ENCODE results near the gene CTSS. TPM values are rescaled to one million over a fixed set of nuclear protein-coding genes. Genes with fewer than 3 reads are reported as not detected.

The CTSS gene
- total RNA-seq, 1 experiment from 2014 or later: not detected

DNA sequence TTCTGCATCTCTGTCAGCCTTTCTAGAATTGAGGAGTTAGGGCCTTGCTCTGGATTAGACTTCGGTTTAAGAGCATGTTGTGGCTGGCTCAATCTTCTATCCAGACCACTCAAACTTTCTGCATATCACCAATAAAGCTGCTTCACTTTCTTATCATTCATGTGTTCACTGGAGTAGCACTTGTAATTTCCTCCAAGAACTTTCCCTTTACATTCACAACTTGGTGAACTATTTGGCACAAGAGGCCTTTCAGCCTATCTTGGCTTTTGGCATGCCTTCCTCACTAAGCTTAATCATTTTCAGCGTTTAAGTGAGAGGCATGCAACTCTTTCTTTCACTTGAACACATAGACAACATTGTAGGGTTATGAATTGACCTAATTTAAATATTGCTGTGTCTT lies 41.2 kb downstream of the CTSS start:
- H3K9me3 ChIP-seq (ENCODE audit: low read length): no peaks in the 10 kb centered on the region
- no peak overlapping the region for H3K27ac ChIP-seq (ENCODE audit: low read length)
- H3K9me2 ChIP-seq (replicated peaks; ENCODE audit: low read length): no peaks in the 10 kb centered on the region
- no peaks in the 10 kb centered on the region for H3K36me3 ChIP-seq (ENCODE audit: low read depth, low read length)
- TF ChIP-seq EZH2phosphoT487 (IDR thresholded peaks at IDR 0.05; ENCODE audit: borderline replicate concordance, low read length): no peak
- TF ChIP-seq, protein P1, sequence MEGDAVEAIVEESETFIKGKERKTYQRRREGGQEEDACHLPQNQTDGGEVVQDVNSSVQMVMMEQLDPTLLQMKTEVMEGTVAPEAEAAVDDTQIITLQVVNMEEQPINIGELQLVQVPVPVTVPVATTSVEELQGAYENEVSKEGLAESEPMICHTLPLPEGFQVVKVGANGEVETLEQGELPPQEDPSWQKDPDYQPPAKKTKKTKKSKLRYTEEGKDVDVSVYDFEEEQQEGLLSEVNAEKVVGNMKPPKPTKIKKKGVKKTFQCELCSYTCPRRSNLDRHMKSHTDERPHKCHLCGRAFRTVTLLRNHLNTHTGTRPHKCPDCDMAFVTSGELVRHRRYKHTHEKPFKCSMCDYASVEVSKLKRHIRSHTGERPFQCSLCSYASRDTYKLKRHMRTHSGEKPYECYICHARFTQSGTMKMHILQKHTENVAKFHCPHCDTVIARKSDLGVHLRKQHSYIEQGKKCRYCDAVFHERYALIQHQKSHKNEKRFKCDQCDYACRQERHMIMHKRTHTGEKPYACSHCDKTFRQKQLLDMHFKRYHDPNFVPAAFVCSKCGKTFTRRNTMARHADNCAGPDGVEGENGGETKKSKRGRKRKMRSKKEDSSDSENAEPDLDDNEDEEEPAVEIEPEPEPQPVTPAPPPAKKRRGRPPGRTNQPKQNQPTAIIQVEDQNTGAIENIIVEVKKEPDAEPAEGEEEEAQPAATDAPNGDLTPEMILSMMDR (conservative IDR thresholded peaks at IDR 0.05; ENCODE audit: low read depth, low read length): no peak
- TF ChIP-seq EZH2 (IDR thresholded peaks at IDR 0.05; ENCODE audit: low read length, unreplicated experiment): no peak
- no peak for DNase-seq
- H4K20me1 ChIP-seq (ENCODE audit: low read length): no peaks in the 10 kb centered on the region
- ChIA-PET POLR2A (ENCODE audit: unreplicated experiment) (no interaction called here), CTCF (interaction anchor here (0.6 kb wide), 1 partner anchor 42 kb away, joined by 4 read pairs; no protein-coding TSS in a partner anchor)
- H2AFZ ChIP-seq (ENCODE audit: low read length): no peak overlapping the region
- H3K4me2 ChIP-seq (ENCODE audit: low read length): no peak overlapping the region
- no peak overlapping the region for H3K4me3 ChIP-seq (ENCODE audit: low read length)
- no peak for ATAC-seq
- BruUV-seq (replicated peaks): no TSS peak
- H3K27me3 ChIP-seq (ENCODE audit: low read length): no peaks in the 10 kb centered on the region
- no peak overlapping the region for H3K9ac ChIP-seq (ENCODE audit: low read length)
- H3F3A ChIP-seq (ENCODE audit: low read length, unreplicated experiment): no peaks in the 10 kb centered on the region
- intact Hi-C loops (cut with micrococcal nuclease): no loop called here
- H3K79me2 ChIP-seq (ENCODE audit: low read length): no peaks in the 10 kb centered on the region
- H3K4me1 ChIP-seq (ENCODE audit: insufficient read depth, low read length): no peaks in the 10 kb centered on the region

DNA sequence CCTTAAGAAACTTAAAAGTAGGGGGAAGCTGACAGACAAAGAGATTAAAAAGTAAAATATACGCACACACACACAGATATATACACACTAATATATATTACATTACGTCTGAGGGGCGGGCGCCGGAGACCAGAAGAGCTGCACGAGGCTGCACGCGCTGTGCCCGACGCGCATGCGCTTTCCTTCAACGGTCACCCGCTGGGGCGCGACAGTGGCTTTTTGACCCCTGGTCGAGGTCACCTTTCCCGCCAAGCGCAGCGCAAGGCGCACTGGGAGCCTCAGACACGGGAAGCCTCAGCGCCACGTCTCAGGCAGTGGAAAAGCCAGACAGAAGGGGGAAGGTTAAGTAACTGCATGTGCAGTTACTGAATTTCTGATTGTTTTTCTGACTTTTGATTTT lies 44.9 kb downstream of the CTSS start, which contains the start of gene HORMAD1:
HORMAD1 (minus strand) TSS at position 193 of the 400 bp plus-strand sequence. CDS start 1,390 bp downstream, outside the sequence.
- H3K9me2 ChIP-seq (replicated peaks; ENCODE audit: low read length): no peaks in the 10 kb centered on the region
- no peak within 1 kb of the TSS for H3K9ac ChIP-seq (ENCODE audit: low read length)
- no TSS peak for BruUV-seq (replicated peaks)
- H3K4me3 ChIP-seq (ENCODE audit: low read length): no peak within 1 kb of the TSS
- ChIA-PET CTCF (no interaction called here), POLR2A (ENCODE audit: unreplicated experiment) (interaction anchor here (0.6 kb wide), 1 partner anchor 28 kb away, joined by 3 read pairs; no protein-coding TSS in a partner anchor)
- H3K27me3 ChIP-seq (ENCODE audit: low read length): no peaks in the 10 kb centered on the region
- TF ChIP-seq EZH2 (IDR thresholded peaks at IDR 0.05; ENCODE audit: low read length, unreplicated experiment) (no peak), EZH2phosphoT487 (IDR thresholded peaks at IDR 0.05; ENCODE audit: borderline replicate concordance, low read length) (no peak)
- ATAC-seq (no peak), DNase-seq (no peak)
- no peaks in the 10 kb centered on the region for H3K4me1 ChIP-seq (ENCODE audit: insufficient read depth, low read length)
- H3K27ac ChIP-seq (ENCODE audit: low read length): no peak within 1 kb of the TSS
- no peaks in the 10 kb centered on the region for H3K36me3 ChIP-seq (ENCODE audit: low read depth, low read length)
- H2AFZ ChIP-seq (ENCODE audit: low read length): no peak within 1 kb of the TSS
- no peaks in the 10 kb centered on the region for H4K20me1 ChIP-seq (ENCODE audit: low read length)
- no peaks in the 10 kb centered on the region for H3K9me3 ChIP-seq (ENCODE audit: low read length)
- intact Hi-C loops (cut with micrococcal nuclease): no loop called here
- no peak within 1 kb of the TSS for H3K4me2 ChIP-seq (ENCODE audit: low read length)
- no peaks in the 10 kb centered on the region for H3F3A ChIP-seq (ENCODE audit: low read length, unreplicated experiment)
- H3K79me2 ChIP-seq (ENCODE audit: low read length): no peaks in the 10 kb centered on the region

GRCh38 chr1:150720098-150720497 lies 45.5 kb downstream of the CTSS start:
- Histone ChIP-seq H4K20me1 (ENCODE audit: low read length) (no peaks in the 10 kb centered on the region), H3K9me3 (ENCODE audit: low read length) (no peaks in the 10 kb centered on the region), H3K4me1 (ENCODE audit: insufficient read depth, low read length) (no peaks in the 10 kb centered on the region), H3K79me2 (ENCODE audit: low read length) (no peaks in the 10 kb centered on the region), H3K27me3 (ENCODE audit: low read length) (no peaks in the 10 kb centered on the region), H3K36me3 (ENCODE audit: low read depth, low read length) (no peaks in the 10 kb centered on the region), H3K4me3 (ENCODE audit: low read length) (no peak overlapping the region), H3K9ac (ENCODE audit: low read length) (no peak overlapping the region), H3F3A (ENCODE audit: low read length, unreplicated experiment) (no peaks in the 10 kb centered on the region), H3K4me2 (ENCODE audit: low read length) (no peak overlapping the region), H3K27ac (ENCODE audit: low read length) (no peak overlapping the region), H2AFZ (ENCODE audit: low read length) (no peak overlapping the region), H3K9me2 (replicated peaks; ENCODE audit: low read length) (no peaks in the 10 kb centered on the region)
- TF ChIP-seq, protein P1 (conservative IDR thresholded peaks at IDR 0.05; ENCODE audit: low read depth, low read length): no peak
- TF ChIP-seq EZH2 (IDR thresholded peaks at IDR 0.05; ENCODE audit: low read length, unreplicated experiment) (no peak), EZH2phosphoT487 (IDR thresholded peaks at IDR 0.05; ENCODE audit: borderline replicate concordance, low read length) (no peak)
- ChIA-PET POLR2A (ENCODE audit: unreplicated experiment) (no interaction called here), CTCF (no interaction called here)
- no TSS peak for BruUV-seq (replicated peaks)
- intact Hi-C loops (cut with micrococcal nuclease): no loop called here
- DNase-seq (no peak), ATAC-seq (no peak)

Measured in PC-3 (cell line).